ENCODE data around the gene GFOD2.
A peak's percentile ranks its signal among the peaks of the same experiment; 100 is the strongest.

Gene GFOD2

DNA sequence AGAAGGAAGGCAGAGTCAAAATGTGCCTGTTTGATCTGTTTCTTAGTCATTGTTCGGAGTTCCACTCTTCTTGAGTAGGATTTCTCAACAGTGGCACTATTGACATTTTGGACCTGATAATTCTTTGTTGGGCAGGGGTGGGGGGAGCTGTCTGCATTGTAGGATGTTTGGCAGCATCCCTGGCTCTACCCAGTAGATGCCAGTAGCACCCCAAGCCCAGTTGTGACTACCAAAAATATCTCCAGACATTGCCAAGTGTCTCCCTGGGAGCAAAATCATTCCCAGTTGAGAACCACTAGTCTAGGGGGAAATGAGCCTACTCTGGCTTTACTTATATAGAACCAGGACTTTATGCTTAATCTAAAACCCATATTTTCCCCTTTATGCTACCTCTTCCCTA lies 1.1 kb upstream of the GFOD2 start:
- H3K9ac ChIP-seq (ENCODE audit: low read length in 2 of 2) = peak overlapping the region; percentile 86 to 94
- H3K4me3 ChIP-seq (ENCODE audit: low read length in 2 of 2) = peak overlapping the region in 1 of 2 donors; percentile 89
- no peak overlapping the region for H3K27ac ChIP-seq (ENCODE audit: low read length)

DNA sequence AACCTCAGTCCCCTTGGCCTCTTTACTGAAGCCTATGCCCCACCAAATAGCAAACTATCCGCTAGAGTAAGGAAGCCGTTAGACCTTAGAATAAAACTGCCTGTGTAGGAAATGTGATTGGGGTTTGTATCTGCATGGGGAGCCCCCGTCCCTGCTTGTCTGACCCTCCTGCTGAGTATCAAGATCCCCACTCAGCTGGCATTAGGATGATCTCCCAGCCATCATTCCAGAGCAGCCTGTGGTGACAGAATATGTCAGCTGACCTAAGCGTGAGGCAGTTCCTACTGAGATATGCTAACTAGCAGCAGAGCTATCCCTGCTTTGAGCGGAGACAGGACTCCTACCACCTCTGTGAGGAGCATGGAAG lies 645 bp upstream of the GFOD2 start:
- peaks cover 18% of the 10 kb centered on the region for H3K4me1 ChIP-seq (ENCODE audit: control insufficient read depth, insufficient read depth, low read length)
- no peaks in the 10 kb centered on the region for H3K27me3 ChIP-seq (ENCODE audit: control insufficient read depth in 1 of 2, insufficient read depth in 2 of 2, low read length in 2 of 2)
- H3K9me3 ChIP-seq (ENCODE audit: control insufficient read depth in 2 of 2, low read length in 2 of 2) = no peaks in the 10 kb centered on the region
- peak overlapping the region; percentile 84 to 89 for H3K4me3 ChIP-seq (ENCODE audit: low read length in 2 of 2)
- peak overlapping the region; percentile 86 to 94 for H3K9ac ChIP-seq (ENCODE audit: low read length in 2 of 2)
- peak overlapping the region; percentile 81 for H3K27ac ChIP-seq (ENCODE audit: low read length)
- H3K36me3 ChIP-seq (ENCODE audit: control insufficient read depth in 2 of 2, insufficient read depth in 2 of 2, low read length in 2 of 2) = peaks cover 2 to 3% of the 10 kb centered on the region in 2 donors

More for the DNA sequence above, 1.1 kb upstream of the GFOD2 start:
- H3K9me3 ChIP-seq (ENCODE audit: control insufficient read depth in 2 of 2, low read length in 2 of 2) = no peaks in the 10 kb centered on the region
- H3K4me1 ChIP-seq (ENCODE audit: control insufficient read depth, insufficient read depth, low read length) = peaks cover 18% of the 10 kb centered on the region
- H3K36me3 ChIP-seq (ENCODE audit: control insufficient read depth in 2 of 2, insufficient read depth in 2 of 2, low read length in 2 of 2) = peaks cover 3 to 5% of the 10 kb centered on the region in 2 donors
- H3K27me3 ChIP-seq (ENCODE audit: control insufficient read depth in 1 of 2, insufficient read depth in 2 of 2, low read length in 2 of 2) = no peaks in the 10 kb centered on the region

DNA sequence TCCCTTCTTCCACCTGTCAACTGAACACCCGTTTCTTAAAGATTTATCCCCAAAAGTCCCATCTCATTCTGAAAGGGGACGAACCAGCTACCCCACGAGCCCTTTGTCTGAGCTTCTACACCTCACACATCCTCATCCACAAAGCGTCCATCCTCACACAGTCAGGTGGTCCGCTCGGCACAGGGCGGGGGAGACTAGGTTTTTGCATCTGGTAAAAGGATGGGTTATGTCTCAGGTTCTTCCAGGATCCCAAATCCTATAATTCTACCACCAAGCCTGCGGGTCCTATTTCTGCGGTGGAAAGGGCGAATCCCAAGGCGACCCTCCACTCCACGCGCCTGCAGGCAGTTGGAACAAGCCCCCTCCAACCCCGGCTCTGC lies 458 bp downstream of the GFOD2 start:
- H3K4me3 ChIP-seq (ENCODE audit: low read length in 2 of 2) = peak overlapping the region; percentile 84 to 89
- H3K27ac ChIP-seq (ENCODE audit: low read length) = peak overlapping the region; percentile 81
- peaks cover 18% of the 10 kb centered on the region for H3K4me1 ChIP-seq (ENCODE audit: control insufficient read depth, insufficient read depth, low read length)
- H3K9me3 ChIP-seq (ENCODE audit: control insufficient read depth in 2 of 2, low read length in 2 of 2) = no peaks in the 10 kb centered on the region
- H3K27me3 ChIP-seq (ENCODE audit: control insufficient read depth in 1 of 2, insufficient read depth in 2 of 2, low read length in 2 of 2) = no peaks in the 10 kb centered on the region
- H3K36me3 ChIP-seq (ENCODE audit: control insufficient read depth in 2 of 2, insufficient read depth in 2 of 2, low read length in 2 of 2) = no peaks in the 10 kb centered on the region
- peak overlapping the region; percentile 86 to 94 for H3K9ac ChIP-seq (ENCODE audit: low read length in 2 of 2)

DNA sequence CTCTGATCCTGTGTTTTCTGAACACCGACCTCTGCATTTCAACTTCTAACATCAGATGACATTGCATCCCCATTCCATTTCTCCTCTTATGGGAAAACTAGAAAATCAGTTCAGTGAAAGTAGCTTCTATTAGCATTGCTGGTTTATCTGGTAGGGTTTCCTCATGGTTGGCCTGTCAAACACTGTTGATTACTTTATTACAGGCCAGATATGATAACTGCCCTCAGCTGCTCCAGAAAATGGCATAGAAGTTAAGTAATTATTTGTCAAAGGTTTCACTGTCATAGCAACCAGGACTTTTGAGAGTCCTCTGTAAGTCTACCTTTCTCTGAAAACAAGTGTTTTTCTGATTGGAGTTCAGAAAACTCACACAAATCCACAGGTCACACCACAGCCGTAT lies 3.0 kb downstream of the GFOD2 start:
- no peak overlapping the region for H3K9ac ChIP-seq (ENCODE audit: low read length in 2 of 2)
- H3K4me1 ChIP-seq (ENCODE audit: control insufficient read depth, insufficient read depth, low read length) = peaks cover 18% of the 10 kb centered on the region
- H3K4me3 ChIP-seq (ENCODE audit: low read length in 2 of 2) = no peak overlapping the region
- H3K36me3 ChIP-seq (ENCODE audit: control insufficient read depth in 2 of 2, insufficient read depth in 2 of 2, low read length in 2 of 2) = no peaks in the 10 kb centered on the region
- H3K27me3 ChIP-seq (ENCODE audit: control insufficient read depth in 1 of 2, insufficient read depth in 2 of 2, low read length in 2 of 2) = no peaks in the 10 kb centered on the region
- H3K27ac ChIP-seq (ENCODE audit: low read length) = no peak overlapping the region
- H3K9me3 ChIP-seq (ENCODE audit: control insufficient read depth in 2 of 2, low read length in 2 of 2) = no peaks in the 10 kb centered on the region

DNA sequence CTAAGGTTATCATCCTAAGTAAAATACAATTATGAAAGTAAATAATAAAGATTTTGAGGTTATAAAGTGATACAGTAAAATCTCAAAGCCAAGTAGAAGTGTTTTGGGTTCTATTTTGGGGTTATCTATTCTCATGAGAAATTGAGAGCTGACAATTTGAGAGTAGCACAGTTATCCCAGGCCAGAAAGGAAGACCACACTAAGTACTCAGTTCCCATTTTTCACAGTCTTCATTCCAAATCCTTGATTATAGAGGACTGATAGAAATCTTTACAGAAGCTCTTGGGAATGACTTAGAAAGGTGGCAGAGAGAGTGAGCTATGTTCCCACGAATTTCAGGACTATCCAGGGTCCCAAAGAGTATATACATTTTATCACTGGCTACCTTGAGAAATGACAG lies 4.6 kb downstream of the GFOD2 start:
- Histone ChIP-seq H3K9me3 (ENCODE audit: control insufficient read depth in 2 of 2, low read length in 2 of 2) (no peaks in the 10 kb centered on the region), H3K27me3 (ENCODE audit: control insufficient read depth in 1 of 2, insufficient read depth in 2 of 2, low read length in 2 of 2) (no peaks in the 10 kb centered on the region), H3K4me1 (ENCODE audit: control insufficient read depth, insufficient read depth, low read length) (peaks cover 12% of the 10 kb centered on the region), H3K4me3 (ENCODE audit: low read length in 2 of 2) (no peak overlapping the region), H3K27ac (ENCODE audit: low read length) (no peak overlapping the region), H3K9ac (ENCODE audit: low read length in 2 of 2) (no peak overlapping the region), H3K36me3 (ENCODE audit: control insufficient read depth in 2 of 2, insufficient read depth in 2 of 2, low read length in 2 of 2) (no peaks in the 10 kb centered on the region)

DNA sequence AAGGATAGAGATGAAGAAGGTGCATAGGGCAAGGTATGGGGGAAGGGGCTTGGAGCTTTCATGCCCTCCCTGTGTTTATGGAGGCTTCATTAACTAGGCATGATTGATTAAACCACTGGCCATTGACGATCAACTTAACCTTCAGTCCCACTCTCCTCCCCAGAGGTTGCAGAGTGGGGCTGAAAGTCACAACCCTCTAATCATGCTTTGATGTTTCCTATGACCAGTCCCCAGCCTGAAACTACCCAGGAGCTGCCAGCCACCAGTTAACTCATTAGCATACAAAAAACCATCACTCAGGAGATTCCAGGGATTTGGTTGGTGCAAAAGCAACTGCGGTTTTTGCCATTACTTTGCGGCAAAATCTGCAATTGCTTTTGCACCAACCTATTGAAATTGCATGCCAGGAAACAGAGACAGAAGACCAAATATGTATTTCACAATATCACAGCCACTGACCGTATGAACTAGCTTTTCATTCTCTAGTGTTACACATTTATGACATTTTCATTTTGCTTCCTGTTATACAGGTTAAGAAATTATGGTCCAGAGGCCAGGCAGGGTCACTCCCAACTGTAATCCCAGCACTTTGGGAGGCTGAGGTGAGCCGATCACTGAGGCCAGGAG lies 5.4 kb downstream of the GFOD2 start:
- Histone ChIP-seq H3K9ac (ENCODE audit: low read length in 2 of 2) (no peak overlapping the region), H3K36me3 (ENCODE audit: control insufficient read depth in 2 of 2, insufficient read depth in 2 of 2, low read length in 2 of 2) (no peaks in the 10 kb centered on the region), H3K27me3 (ENCODE audit: control insufficient read depth in 1 of 2, insufficient read depth in 2 of 2, low read length in 2 of 2) (no peaks in the 10 kb centered on the region), H3K4me1 (ENCODE audit: control insufficient read depth, insufficient read depth, low read length) (peaks cover 9% of the 10 kb centered on the region), H3K4me3 (ENCODE audit: low read length in 2 of 2) (no peak overlapping the region), H3K27ac (ENCODE audit: low read length) (no peak overlapping the region), H3K9me3 (ENCODE audit: control insufficient read depth in 2 of 2, low read length in 2 of 2) (no peaks in the 10 kb centered on the region)

DNA sequence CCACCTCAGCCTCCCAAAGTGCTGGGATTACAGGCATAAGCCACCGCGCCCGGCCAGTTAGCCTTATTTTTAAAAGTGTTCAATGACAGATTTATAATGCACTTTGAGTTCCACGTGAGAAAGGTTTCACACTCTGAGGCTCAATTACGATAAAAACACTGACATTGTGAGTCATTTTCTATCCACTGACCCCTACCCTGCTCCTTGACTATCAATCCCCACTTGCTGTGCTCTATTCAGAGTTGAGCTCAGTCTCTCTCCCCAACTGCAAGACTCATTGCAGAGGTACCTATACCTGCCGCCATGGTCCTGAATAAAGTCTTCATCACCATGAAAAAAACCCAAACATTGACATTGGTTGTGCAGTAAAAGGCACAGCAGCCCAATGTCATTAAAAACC lies 8.5 kb downstream of the GFOD2 start:
- no peaks in the 10 kb centered on the region for H3K27me3 ChIP-seq (ENCODE audit: control insufficient read depth in 1 of 2, insufficient read depth in 2 of 2, low read length in 2 of 2)
- no peak overlapping the region for H3K4me3 ChIP-seq (ENCODE audit: low read length in 2 of 2)
- H3K9me3 ChIP-seq (ENCODE audit: control insufficient read depth in 2 of 2, low read length in 2 of 2) = no peaks in the 10 kb centered on the region
- no peak overlapping the region for H3K9ac ChIP-seq (ENCODE audit: low read length in 2 of 2)
- no peaks in the 10 kb centered on the region for H3K36me3 ChIP-seq (ENCODE audit: control insufficient read depth in 2 of 2, insufficient read depth in 2 of 2, low read length in 2 of 2)
- no peaks in the 10 kb centered on the region for H3K4me1 ChIP-seq (ENCODE audit: control insufficient read depth, insufficient read depth, low read length)
- H3K27ac ChIP-seq (ENCODE audit: low read length) = no peak overlapping the region

DNA sequence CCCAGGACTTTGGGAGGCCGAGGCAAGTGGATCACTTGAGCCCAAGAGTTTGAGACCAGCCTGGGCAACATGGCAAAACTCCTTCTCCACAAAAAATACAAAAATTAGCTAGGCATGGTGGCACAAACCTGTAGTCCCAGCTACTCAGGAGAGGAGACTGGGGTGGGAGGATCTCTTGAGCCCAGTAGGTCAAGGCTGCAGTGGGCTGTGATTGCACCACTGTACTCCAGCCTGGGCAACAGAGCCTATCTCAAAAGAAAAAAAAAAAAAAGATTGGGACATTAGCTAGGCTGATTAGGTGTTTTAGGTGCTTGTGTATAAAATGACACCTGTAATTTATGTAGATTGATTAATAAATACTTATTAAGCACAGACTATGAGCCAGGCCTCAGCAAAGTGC lies 10.1 kb downstream of the GFOD2 start:
- no peaks in the 10 kb centered on the region for H3K4me1 ChIP-seq (ENCODE audit: control insufficient read depth, insufficient read depth, low read length)
- peaks cover 0 to 4% of the 10 kb centered on the region in 2 donors for H3K36me3 ChIP-seq (ENCODE audit: control insufficient read depth in 2 of 2, insufficient read depth in 2 of 2, low read length in 2 of 2)
- H3K4me3 ChIP-seq (ENCODE audit: low read length in 2 of 2) = no peak overlapping the region
- no peaks in the 10 kb centered on the region for H3K9me3 ChIP-seq (ENCODE audit: control insufficient read depth in 2 of 2, low read length in 2 of 2)
- H3K27ac ChIP-seq (ENCODE audit: low read length) = no peak overlapping the region
- no peaks in the 10 kb centered on the region for H3K27me3 ChIP-seq (ENCODE audit: control insufficient read depth in 1 of 2, insufficient read depth in 2 of 2, low read length in 2 of 2)
- H3K9ac ChIP-seq (ENCODE audit: low read length in 2 of 2) = no peak overlapping the region

DNA sequence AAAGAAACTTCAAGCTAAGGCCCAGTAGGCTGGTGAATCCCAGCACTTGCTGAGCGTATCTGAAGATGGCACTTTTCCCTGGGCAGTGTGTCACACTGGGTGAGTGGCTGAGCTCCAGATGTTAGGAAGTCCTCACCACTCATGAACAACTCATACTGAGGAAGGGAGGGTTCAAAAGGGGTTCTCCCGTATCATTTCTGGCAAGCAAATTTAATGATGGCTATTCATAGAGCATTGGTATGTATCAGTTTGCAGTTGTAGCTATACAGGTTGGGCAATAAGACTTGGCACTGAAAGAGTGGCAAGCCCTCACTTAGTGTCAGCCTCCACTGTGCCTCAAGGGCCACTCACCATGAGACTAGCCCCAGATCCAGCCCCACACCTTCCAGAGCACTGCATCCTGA lies 10.7 kb downstream of the GFOD2 start:
- H3K27me3 ChIP-seq (ENCODE audit: control insufficient read depth in 1 of 2, insufficient read depth in 2 of 2, low read length in 2 of 2) = no peaks in the 10 kb centered on the region
- no peaks in the 10 kb centered on the region for H3K9me3 ChIP-seq (ENCODE audit: control insufficient read depth in 2 of 2, low read length in 2 of 2)
- H3K27ac ChIP-seq (ENCODE audit: low read length) = no peak overlapping the region
- no peak overlapping the region for H3K9ac ChIP-seq (ENCODE audit: low read length in 2 of 2)
- peaks cover 0 to 4% of the 10 kb centered on the region in 2 donors for H3K36me3 ChIP-seq (ENCODE audit: control insufficient read depth in 2 of 2, insufficient read depth in 2 of 2, low read length in 2 of 2)
- no peak overlapping the region for H3K4me3 ChIP-seq (ENCODE audit: low read length in 2 of 2)
- no peaks in the 10 kb centered on the region for H3K4me1 ChIP-seq (ENCODE audit: control insufficient read depth, insufficient read depth, low read length)

DNA sequence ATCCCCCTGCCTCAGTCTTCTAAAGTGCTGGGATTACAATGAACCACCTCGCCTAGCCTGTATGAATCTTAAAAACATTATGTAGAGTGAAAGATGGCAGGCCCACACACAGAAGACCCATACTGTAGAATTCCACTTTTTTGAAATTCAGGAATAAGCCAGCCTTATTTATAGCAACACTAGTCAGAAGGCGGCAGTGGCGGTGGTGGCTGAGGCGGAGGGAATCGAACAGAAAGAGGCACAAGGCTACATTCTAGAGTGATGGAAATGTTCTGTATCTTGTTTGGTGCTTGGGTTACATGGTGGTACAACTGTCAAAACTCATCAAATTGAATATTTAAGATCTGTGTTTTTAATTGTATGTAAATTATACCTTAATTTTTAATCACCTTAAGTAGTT lies 11.3 kb downstream of the GFOD2 start:
- no peak overlapping the region for H3K27ac ChIP-seq (ENCODE audit: low read length)
- H3K4me3 ChIP-seq (ENCODE audit: low read length in 2 of 2) = no peak overlapping the region
- no peaks in the 10 kb centered on the region for H3K9me3 ChIP-seq (ENCODE audit: control insufficient read depth in 2 of 2, low read length in 2 of 2)
- no peaks in the 10 kb centered on the region for H3K27me3 ChIP-seq (ENCODE audit: control insufficient read depth in 1 of 2, insufficient read depth in 2 of 2, low read length in 2 of 2)
- H3K36me3 ChIP-seq (ENCODE audit: control insufficient read depth in 2 of 2, insufficient read depth in 2 of 2, low read length in 2 of 2) = peaks cover 0 to 4% of the 10 kb centered on the region in 2 donors
- no peak overlapping the region for H3K9ac ChIP-seq (ENCODE audit: low read length in 2 of 2)
- H3K4me1 ChIP-seq (ENCODE audit: control insufficient read depth, insufficient read depth, low read length) = no peaks in the 10 kb centered on the region

DNA sequence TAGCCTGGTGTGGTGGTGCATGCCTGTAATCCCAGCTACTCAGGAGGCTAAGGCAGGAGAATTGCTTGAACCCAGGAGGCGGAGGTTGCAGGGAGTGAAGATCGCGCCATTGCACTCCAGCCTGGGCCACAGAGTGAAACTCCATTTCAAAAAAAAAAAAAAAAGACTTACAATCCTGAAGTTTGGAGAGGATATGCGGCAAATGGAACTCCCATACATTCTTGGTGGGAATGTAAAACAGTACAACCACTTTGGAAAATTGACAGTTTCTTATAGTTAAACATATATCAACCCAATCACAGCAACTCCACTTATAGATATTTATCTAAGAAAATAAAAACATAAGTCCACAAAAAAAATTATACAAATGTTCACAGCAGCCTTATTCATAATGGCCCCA lies 11.9 kb downstream of the GFOD2 start:
- peaks cover 0 to 4% of the 10 kb centered on the region in 2 donors for H3K36me3 ChIP-seq (ENCODE audit: control insufficient read depth in 2 of 2, insufficient read depth in 2 of 2, low read length in 2 of 2)

More for the DNA sequence above, 11.9 kb downstream of the GFOD2 start:
- H3K9ac ChIP-seq (ENCODE audit: low read length in 2 of 2) = no peak overlapping the region
- no peak overlapping the region for H3K4me3 ChIP-seq (ENCODE audit: low read length in 2 of 2)
- H3K4me1 ChIP-seq (ENCODE audit: control insufficient read depth, insufficient read depth, low read length) = no peaks in the 10 kb centered on the region
- H3K27ac ChIP-seq (ENCODE audit: low read length) = no peak overlapping the region
- H3K27me3 ChIP-seq (ENCODE audit: control insufficient read depth in 1 of 2, insufficient read depth in 2 of 2, low read length in 2 of 2) = no peaks in the 10 kb centered on the region
- no peaks in the 10 kb centered on the region for H3K9me3 ChIP-seq (ENCODE audit: control insufficient read depth in 2 of 2, low read length in 2 of 2)
